ENCODE data around the gene YJEFN3. TPM values are rescaled to one million over a fixed set of nuclear protein-coding genes. Genes with fewer than 3 reads are reported as not detected.

YJEFN3 gene
- total and polyA plus RNA-seq, 10 donors, result 1.3 to 22.7 (median 3.9) TPM

DNA sequence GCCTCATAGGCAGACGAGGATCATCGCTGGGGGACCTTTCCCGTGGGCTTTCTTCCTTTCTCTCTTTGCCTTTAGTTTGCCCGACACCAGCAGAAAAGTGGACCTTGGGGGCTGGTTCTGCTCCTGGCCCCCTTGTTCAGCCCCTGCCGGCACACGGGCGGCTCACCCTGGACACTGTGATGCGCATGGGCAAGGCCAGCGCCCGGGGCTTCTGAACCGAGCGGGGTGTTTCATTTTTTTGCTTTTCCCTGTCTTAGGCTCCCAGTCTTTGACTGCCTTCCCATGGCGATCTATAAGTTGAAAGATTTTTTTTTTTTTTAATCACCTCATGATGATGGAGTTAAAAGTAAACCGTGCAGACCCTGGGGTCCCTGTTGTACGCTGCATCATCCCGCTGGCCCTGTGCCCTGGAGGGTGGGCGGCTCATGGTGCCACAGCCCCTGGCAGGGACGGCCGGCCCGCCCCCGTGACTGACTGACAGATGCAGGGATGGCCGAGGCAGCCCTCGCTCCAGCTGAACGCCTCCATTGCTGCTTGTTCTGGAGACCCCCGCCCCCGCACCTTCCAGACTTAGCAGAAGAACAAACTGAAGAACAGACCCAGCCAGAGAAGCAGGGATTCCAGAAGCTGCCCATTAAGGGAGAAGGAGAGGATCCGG lies 22.9 kb upstream of the YJEFN3 start:
- intact Hi-C loops (cut with DNase I; ENCODE audit: low total_unique reads), result no loop called here

GRCh38 chr19:19506592-19506991 lies 22.1 kb upstream of the YJEFN3 start:
- Histone ChIP-seq H3K4me1 (no peaks in the 10 kb centered on the region), H3K27ac (peak overlapping the region in 3 of 8 donors; percentile 2 to 16 (median 7)), H3K36me3 (peaks cover 3 to 69% (median 57%) of the 10 kb centered on the region in 6 donors), H3K4me3 (no peak overlapping the region), H3K27me3 (replicated peaks in 1 of 7) (no peaks in the 10 kb centered on the region), H3K9me3 (no peaks in the 10 kb centered on the region)
- 82 to 90% (median 89%) methylated on average over 12 of the region's 12 CpGs for WGBS, 5 donors
- intact Hi-C loops (cut with DNase I; ENCODE audit: low total_unique reads), result no loop called here
- TF ChIP-seq, protein P1, sequence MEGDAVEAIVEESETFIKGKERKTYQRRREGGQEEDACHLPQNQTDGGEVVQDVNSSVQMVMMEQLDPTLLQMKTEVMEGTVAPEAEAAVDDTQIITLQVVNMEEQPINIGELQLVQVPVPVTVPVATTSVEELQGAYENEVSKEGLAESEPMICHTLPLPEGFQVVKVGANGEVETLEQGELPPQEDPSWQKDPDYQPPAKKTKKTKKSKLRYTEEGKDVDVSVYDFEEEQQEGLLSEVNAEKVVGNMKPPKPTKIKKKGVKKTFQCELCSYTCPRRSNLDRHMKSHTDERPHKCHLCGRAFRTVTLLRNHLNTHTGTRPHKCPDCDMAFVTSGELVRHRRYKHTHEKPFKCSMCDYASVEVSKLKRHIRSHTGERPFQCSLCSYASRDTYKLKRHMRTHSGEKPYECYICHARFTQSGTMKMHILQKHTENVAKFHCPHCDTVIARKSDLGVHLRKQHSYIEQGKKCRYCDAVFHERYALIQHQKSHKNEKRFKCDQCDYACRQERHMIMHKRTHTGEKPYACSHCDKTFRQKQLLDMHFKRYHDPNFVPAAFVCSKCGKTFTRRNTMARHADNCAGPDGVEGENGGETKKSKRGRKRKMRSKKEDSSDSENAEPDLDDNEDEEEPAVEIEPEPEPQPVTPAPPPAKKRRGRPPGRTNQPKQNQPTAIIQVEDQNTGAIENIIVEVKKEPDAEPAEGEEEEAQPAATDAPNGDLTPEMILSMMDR (IDR thresholded peaks at IDR 0.05 in 8 of 11, conservative IDR thresholded peaks at IDR 0.05 in 3 of 11), result no peak
- TF ChIP-seq POLR2AphosphoS5 (IDR thresholded peaks at IDR 0.05), result peak in 2 of 3 donors; percentile 9 to 28
- no peak for DNase-seq

More for the DNA sequence above, 22.9 kb upstream of the YJEFN3 start:
- H3K4me3 ChIP-seq, result no peak overlapping the region
- peaks cover 3 to 76% (median 65%) of the 10 kb centered on the region in 6 donors for H3K36me3 ChIP-seq
- H3K27me3 ChIP-seq (replicated peaks in 1 of 7), result no peaks in the 10 kb centered on the region
- no peak overlapping the region for H3K27ac ChIP-seq
- peak in 1 of 3 donors; percentile 46 for TF ChIP-seq POLR2AphosphoS5 (IDR thresholded peaks at IDR 0.05)
- TF ChIP-seq POLR2A (IDR thresholded peaks at IDR 0.05), result no peak
- no peaks in the 10 kb centered on the region for H3K4me1 ChIP-seq
- no peaks in the 10 kb centered on the region for H3K9me3 ChIP-seq
- no peak for DNase-seq
- WGBS, 5 donors, result 91 to 96% (median 95%) methylated on average over 21 to 27 of the region's 27 CpGs

GRCh38 chr19:19507354-19507753 lies 21.4 kb upstream of the YJEFN3 start:
- peaks cover 3 to 61% (median 49%) of the 10 kb centered on the region in 6 donors for H3K36me3 ChIP-seq

DNA sequence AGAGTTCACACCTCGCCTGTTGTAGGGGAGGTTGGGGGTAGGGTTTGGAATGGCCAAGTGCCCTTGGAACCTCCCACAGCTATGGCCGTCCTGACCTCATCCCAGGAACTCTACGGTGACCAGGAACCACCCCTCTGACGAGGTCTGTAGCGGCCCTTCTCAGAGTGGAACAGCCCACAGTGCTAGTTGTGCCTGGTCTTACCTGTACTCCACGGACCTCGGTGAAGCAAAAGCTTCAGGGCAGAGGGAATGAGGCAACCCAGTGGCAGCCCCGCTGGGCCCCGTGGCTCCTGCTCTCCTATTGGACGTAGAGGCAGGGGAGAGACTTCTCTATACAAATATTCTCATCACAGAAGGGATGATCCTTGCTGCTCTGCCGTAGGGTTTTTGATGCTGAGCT lies 20.5 kb upstream of the YJEFN3 start:
- no peak for DNase-seq
- 76 to 89% (median 87%) methylated on average over 6 to 11 of the region's 11 CpGs for WGBS, 5 donors
- peak in 2 of 3 donors; percentile 35 to 43 for TF ChIP-seq POLR2AphosphoS5 (IDR thresholded peaks at IDR 0.05)
- no peak for TF ChIP-seq POLR2A (IDR thresholded peaks at IDR 0.05)
- TF ChIP-seq, protein P1 (IDR thresholded peaks at IDR 0.05 in 8 of 11, conservative IDR thresholded peaks at IDR 0.05 in 3 of 11), result no peak
- no peak overlapping the region for H3K27ac ChIP-seq
- H3K27me3 ChIP-seq (replicated peaks in 1 of 7), result no peaks in the 10 kb centered on the region
- no peak overlapping the region for H3K4me3 ChIP-seq
- no peaks in the 10 kb centered on the region for H3K4me1 ChIP-seq
- peaks cover 3 to 52% (median 41%) of the 10 kb centered on the region in 6 donors for H3K36me3 ChIP-seq
- intact Hi-C loops (cut with DNase I; ENCODE audit: low total_unique reads), result no loop called here
- H3K9me3 ChIP-seq, result no peaks in the 10 kb centered on the region

More at GRCh38 chr19:19507354-19507753, 21.4 kb upstream of the YJEFN3 start:
- Histone ChIP-seq H3K9me3 (no peaks in the 10 kb centered on the region), H3K4me1 (no peaks in the 10 kb centered on the region), H3K27me3 (replicated peaks in 1 of 7) (no peaks in the 10 kb centered on the region), H3K27ac (no peak overlapping the region), H3K4me3 (no peak overlapping the region)
- DNase-seq, result no peak
- intact Hi-C loops (cut with DNase I; ENCODE audit: low total_unique reads), result no loop called here
- WGBS, 5 donors, result 86 to 95% (median 89%) methylated on average over 7 to 8 of the region's 8 CpGs
- TF ChIP-seq POLR2AphosphoS5 (IDR thresholded peaks at IDR 0.05) (peak in 1 of 3 donors; percentile 45), POLR2A (IDR thresholded peaks at IDR 0.05) (no peak)

GRCh38 chr19:19510432-19510831 lies 18.3 kb upstream of the YJEFN3 start:
- peaks cover 3 to 30% (median 21%) of the 10 kb centered on the region in 6 donors for H3K36me3 ChIP-seq
- no peaks in the 10 kb centered on the region for H3K27me3 ChIP-seq (replicated peaks in 1 of 7)
- no peak for TF ChIP-seq POLR2AphosphoS5 (IDR thresholded peaks at IDR 0.05)
- TF ChIP-seq, protein P1 (IDR thresholded peaks at IDR 0.05 in 8 of 11, conservative IDR thresholded peaks at IDR 0.05 in 3 of 11), result no peak
- no peak for TF ChIP-seq POLR2A (IDR thresholded peaks at IDR 0.05)
- H3K9me3 ChIP-seq, result peaks cover 0 to 11% (median 0%) of the 10 kb centered on the region in 8 donors
- intact Hi-C loops (cut with DNase I; ENCODE audit: low total_unique reads), result no loop called here
- WGBS, 5 donors, result 49 to 61% (median 60%) methylated on average over 4 to 6 of the region's 6 CpGs
- peaks cover 0 to 14% (median 9%) of the 10 kb centered on the region in 6 donors for H3K4me1 ChIP-seq
- H3K27ac ChIP-seq, result no peak overlapping the region
- no peak overlapping the region for H3K4me3 ChIP-seq
- no peak for DNase-seq
